WERI-Rb-1 (cell line): ENCODE measurements around the gene OR11A1.

ENCODE experiments used
- DNase-seq: peaks from one replicate; pipeline ENCODE4 v3.0.0-alpha.2; 2020
- H3K27ac ChIP-seq: fragments of 250-450 bp; sonication (Bioruptor Pico); 2 replicates; pipeline ENCODE4 v1.5.1; 2020; ENCODE audit warnings: mild to moderate bottlenecking, moderate library complexity
- H3K27me3 ChIP-seq: fragments of 250-450 bp; sonication (Bioruptor Pico); 2 replicates; pipeline ENCODE4 v1.5.1; 2021; ENCODE audit warnings: mild to moderate bottlenecking, low read depth, moderate library complexity; ENCODE audit not compliant: insufficient read depth, severe bottlenecking
- H3K36me3 ChIP-seq: fragments of 250-450 bp; sonication (Bioruptor Pico); 2 replicates; pipeline ENCODE4 v1.5.1; 2020; ENCODE audit warnings: mild to moderate bottlenecking, moderate library complexity
- H3K4me3 ChIP-seq: 2 replicates; pipeline ENCODE4 v1.5.1; 2011; ENCODE audit warnings: low read depth, mild to moderate bottlenecking, control low read depth, low read length
- H3K9me3 ChIP-seq: fragments of 250-450 bp; sonication (Bioruptor Pico); 2 replicates; pipeline ENCODE4 v1.5.1; 2021; ENCODE audit warnings: mild to moderate bottlenecking, moderate library complexity; ENCODE audit not compliant: severe bottlenecking
- TF ChIP-seq, protein P1 (sequence below): IDR thresholded peaks from 2 replicates; pipeline ENCODE4 v1.5.1; 2011; ENCODE audit warnings: low read depth, mild to moderate bottlenecking, control low read depth, inconsistent platforms, low read length

Gene OR11A1

DNA sequence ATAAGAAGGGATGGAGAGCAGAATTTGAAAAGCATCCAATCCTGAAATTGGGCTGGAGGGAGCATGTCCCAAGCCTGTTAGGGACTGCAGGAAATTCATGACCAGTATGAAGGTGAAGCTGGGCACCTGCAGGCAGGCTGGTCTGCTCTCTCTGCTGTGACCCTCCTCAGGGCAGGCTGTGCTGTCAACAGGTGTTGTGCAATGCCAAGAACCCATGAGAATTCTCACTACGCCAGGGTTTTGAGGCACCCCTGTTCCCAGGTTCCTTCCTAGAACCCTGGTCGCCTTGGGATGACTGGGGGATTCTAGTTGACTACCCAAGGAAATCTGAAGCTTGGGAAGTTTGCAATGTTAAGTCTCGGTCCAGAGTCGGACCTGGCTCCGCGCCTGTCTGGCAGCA is 44.2 kb upstream of the OR11A1 start:
- Histone ChIP-seq H3K36me3 (no peaks in the 10 kb centered on the region), H3K27me3 (no peaks in the 10 kb centered on the region), H3K27ac (no peak overlapping the region), H3K9me3 (no peaks in the 10 kb centered on the region), H3K4me3 (no peak overlapping the region)
- no peak for DNase-seq
- TF ChIP-seq, protein P1, sequence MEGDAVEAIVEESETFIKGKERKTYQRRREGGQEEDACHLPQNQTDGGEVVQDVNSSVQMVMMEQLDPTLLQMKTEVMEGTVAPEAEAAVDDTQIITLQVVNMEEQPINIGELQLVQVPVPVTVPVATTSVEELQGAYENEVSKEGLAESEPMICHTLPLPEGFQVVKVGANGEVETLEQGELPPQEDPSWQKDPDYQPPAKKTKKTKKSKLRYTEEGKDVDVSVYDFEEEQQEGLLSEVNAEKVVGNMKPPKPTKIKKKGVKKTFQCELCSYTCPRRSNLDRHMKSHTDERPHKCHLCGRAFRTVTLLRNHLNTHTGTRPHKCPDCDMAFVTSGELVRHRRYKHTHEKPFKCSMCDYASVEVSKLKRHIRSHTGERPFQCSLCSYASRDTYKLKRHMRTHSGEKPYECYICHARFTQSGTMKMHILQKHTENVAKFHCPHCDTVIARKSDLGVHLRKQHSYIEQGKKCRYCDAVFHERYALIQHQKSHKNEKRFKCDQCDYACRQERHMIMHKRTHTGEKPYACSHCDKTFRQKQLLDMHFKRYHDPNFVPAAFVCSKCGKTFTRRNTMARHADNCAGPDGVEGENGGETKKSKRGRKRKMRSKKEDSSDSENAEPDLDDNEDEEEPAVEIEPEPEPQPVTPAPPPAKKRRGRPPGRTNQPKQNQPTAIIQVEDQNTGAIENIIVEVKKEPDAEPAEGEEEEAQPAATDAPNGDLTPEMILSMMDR = no peak

DNA sequence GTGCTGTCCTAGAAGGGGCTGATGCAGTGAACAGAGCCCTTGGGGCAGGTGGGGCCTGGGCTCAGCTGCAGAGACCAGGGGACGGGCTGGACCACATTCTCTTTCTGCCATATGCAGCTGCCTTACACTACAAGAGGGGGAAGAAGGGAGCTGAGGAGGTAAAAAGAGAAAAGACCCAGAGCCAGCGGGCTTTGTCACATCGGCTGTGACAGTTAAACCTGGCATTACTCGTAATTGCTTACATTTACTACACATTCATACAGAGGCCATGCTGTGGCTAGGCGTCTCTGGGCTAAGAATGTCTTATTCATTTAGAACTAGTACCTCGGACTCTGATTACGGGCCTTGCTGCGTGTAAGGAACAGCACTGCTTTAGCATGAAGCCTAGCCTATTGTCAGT is 43.7 kb upstream of the OR11A1 start:
- DNase-seq = no peak
- TF ChIP-seq, protein P1 = no peak
- H3K27ac ChIP-seq = no peak overlapping the region
- no peaks in the 10 kb centered on the region for H3K36me3 ChIP-seq
- H3K27me3 ChIP-seq = no peaks in the 10 kb centered on the region
- H3K4me3 ChIP-seq = no peak overlapping the region
- H3K9me3 ChIP-seq = no peaks in the 10 kb centered on the region

DNA sequence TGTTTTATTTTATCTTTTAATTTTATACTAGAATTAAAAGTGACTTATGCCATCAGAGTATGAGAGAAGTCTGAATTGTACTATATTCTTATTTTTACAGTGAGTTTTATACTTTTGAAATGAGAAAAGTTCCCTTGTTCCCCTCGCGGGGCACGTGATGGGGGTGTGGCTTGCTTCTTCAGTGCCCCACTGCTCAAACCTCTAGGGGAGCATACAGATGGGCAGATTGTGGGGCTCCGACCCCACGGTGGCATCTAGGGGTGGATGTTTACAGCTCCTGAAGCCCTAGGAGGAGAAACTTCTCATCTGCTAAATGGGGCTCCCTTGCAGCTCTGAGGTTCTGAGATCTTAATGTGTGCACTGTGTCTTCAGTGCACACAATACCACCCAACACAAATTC is 42.8 kb upstream of the OR11A1 start:
- H3K27ac ChIP-seq = no peak overlapping the region
- H3K27me3 ChIP-seq = no peaks in the 10 kb centered on the region
- TF ChIP-seq, protein P1 = no peak
- DNase-seq = no peak
- H3K9me3 ChIP-seq = no peaks in the 10 kb centered on the region
- H3K4me3 ChIP-seq = no peak overlapping the region
- H3K36me3 ChIP-seq = no peaks in the 10 kb centered on the region

DNA sequence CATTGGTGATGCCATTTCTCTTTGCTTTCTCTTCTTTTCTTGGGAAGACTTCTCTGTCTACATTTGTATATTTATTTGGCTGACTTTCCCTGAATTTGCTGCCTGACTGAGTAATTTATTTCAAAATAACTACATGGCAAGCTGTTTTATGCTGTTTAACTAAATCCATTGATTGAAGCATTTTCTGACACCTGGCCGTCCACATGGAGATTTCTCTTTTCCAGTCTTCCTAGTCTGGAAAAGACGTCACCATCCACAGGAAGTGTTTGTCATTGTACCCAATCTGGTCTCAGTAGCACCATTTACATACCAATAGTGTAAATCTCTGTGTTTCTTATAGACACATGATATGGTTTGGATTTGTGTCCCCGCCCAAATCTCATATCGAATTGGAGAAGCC is 40.1 kb upstream of the OR11A1 start:
- no peak for DNase-seq
- no peaks in the 10 kb centered on the region for H3K27me3 ChIP-seq
- H3K27ac ChIP-seq = no peak overlapping the region
- TF ChIP-seq, protein P1 = no peak
- no peaks in the 10 kb centered on the region for H3K36me3 ChIP-seq
- H3K4me3 ChIP-seq = no peak overlapping the region
- H3K9me3 ChIP-seq = no peaks in the 10 kb centered on the region

DNA sequence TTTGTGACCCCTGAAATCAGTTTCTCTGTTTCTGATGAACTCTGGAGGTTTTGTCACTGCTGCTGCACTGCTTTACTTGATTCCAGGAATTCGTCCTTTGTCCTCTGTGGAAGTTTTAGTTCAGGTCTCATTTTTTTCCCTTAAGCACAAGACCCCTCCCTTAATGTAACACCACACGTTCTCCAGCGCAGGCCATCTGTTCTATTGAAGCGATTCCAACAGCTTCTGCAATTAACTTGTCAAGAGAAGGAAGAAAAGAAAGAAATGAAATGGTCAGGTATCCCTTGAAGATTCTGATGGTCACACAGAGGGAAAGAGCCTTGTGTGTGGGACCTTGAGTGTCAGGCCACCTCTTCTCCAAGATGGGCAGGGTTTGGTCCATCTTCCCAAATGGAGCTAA is 38.7 kb upstream of the OR11A1 start:
- no peaks in the 10 kb centered on the region for H3K27me3 ChIP-seq
- TF ChIP-seq, protein P1 = no peak
- H3K4me3 ChIP-seq = no peak overlapping the region
- DNase-seq = no peak
- no peaks in the 10 kb centered on the region for H3K36me3 ChIP-seq
- H3K9me3 ChIP-seq = no peaks in the 10 kb centered on the region
- H3K27ac ChIP-seq = no peak overlapping the region

DNA sequence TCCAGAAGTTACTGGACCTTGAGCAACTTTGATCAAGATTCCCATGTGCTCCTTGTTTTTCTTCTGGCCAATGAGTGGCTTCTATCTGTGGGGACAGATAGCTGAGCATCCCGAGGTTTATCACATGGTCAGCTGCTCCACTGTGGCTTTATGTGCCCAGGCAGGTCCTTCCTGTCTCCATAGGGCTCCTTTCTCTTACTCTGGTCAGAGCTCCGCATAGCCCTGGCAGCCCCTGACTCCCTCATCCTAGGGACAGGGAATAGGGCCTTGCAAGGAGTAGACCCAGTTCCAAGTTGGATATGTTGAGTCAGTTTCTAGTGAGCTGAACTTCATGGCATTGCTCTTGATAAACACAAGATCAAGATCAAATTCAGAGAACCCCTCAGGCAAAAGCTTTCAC is 37.3 kb upstream of the OR11A1 start:
- no peaks in the 10 kb centered on the region for H3K36me3 ChIP-seq
- no peaks in the 10 kb centered on the region for H3K27me3 ChIP-seq
- H3K4me3 ChIP-seq = no peak overlapping the region
- no peaks in the 10 kb centered on the region for H3K9me3 ChIP-seq
- DNase-seq = no peak
- H3K27ac ChIP-seq = no peak overlapping the region
- TF ChIP-seq, protein P1 = no peak
